Astrocyte of the hippocampus (primary cell): ENCODE data around the gene PACSIN3.
"Not testable (repeated sequence)": the region's sequence is repeated elsewhere in the genome, so short reads cannot be mapped to it uniquely, and the experiment has no call there.

Experiments
- DNase-seq: peaks from one replicate; pipeline ENCODE4 v3.0.0; 2011; ENCODE audit warnings: low read depth, low spot score

The PACSIN3 gene

GRCh38 chr11:47192111-47192510 lies 5.9 kb upstream of the PACSIN3 start:
- DNase-seq, result no peak

- DNase-seq, result not testable (repeated sequence)
Observed at GRCh38 chr11:47191137-47191536, 4.9 kb upstream of the PACSIN3 start.

DNA sequence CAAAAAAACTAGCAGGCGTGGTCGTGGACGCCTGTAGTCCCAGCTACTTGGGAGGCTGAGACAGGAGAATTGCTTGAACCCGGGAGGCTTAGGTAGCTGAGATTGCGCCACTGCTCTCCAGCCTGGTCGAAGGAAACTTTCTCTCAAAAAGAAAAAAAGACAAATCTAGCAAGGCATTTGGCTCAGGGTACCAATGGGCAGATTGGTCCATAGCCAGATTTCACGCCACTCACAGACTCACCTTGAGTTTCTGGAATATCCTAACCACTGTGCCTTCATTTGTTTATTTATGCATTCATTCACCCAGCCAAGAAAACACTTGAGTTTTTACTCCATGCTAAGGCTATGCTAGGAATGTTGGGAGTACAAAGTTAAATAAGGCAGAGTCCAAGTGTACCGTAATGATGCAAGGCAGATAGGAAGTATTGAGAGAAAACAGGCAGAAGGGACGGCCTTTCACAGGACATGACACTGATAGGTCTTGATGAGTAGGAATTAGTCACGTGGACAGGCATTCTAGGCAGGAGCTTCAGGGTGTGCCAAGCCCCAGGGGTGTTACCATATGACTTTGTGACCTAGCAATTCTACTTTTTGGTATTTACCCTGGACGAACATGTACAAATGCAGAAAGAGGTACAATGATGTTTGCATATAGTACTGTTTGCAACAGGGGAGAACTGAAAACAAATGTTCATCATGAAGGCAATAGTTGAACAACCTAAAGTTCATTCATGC lies 3.0 kb upstream of the PACSIN3 start:
- DNase-seq, result peak; percentile 92

DNA sequence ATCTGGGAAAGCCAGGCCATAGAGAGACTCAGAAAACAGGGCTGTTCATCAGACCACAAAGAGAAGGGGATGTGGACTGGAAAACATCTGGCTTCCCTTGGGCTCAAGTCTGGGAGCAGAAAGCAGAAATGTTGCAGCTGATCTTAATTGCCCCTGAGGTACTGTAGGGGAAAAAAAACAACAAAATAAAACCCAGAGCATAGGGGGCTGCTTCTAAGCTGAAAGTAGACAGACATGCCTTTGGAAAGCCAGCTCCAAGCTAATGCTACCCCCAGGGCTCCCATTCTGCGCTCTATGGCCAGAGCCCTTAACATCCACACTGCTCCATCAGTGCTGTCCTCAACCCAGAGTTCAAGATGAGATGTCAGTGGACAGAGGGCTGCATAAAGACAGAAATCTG lies 2.0 kb upstream of the PACSIN3 start:
- DNase-seq, result peak; percentile 45

DNA sequence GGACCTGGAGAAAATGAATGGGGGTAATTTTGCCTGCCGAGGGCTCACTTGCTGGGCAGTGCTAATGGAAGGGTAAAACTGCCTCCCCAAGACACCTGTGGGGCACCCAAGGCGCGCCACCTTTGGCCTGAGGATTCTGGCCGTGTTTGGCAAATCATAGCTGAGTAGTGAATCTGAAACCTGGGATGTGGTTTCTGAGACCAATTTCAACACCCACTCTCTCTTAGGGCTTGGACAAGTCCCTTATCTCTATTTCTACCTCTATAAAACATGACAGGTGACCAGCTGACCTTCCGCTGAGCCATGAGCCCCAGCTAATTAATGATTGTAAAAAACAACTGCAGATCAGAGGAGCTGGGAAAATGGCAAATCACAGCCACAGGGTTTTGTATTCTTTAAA lies 1.5 kb upstream of the PACSIN3 start:
- peak; percentile 24 for DNase-seq

DNA sequence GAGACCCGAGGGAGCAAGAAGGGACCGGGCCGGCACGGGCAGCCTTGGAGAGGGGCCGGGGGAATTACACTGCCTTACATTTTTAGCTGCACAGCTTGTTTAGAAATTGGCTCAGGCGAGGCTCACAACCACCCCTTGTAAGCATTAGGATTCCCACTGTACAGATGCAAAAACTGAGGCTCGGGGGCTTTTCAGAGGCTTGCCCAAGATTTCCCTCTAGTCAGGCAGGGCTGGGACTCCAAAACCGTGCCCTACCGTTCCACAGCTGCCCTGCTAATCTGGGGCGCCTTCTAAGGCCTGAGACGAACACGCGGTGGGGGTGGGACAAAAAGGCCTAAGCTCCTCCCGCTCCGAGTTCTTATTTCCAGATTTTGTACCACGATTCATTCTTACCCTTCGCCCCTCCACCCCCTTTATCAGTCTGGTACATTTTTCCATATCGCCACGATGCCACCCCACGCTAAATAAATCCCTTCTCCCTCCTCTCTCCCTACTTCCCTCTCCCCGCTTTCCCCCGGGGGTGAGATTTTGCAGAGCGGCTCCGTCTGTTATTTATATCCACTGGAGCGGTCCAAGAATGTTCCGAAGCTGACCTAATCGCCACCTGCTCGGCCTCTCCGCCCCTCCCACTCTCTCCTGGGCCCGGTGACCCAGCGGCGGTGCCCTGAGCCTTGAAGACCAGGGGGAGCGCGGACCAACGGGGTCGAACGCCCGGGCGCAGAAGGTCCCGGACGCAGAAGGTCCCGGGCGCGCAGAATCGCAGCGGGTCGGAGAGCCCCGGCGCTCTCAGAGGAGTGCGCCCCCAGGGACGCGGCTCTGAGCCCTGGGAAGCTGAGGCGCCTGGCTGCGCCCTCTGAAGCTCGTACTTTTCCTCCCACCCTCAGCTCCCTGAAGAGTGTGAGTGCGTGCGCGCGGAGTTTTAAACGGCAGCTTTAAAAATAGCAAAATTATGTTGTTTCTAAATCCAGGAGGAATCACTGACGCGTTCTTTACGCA lies 764 bp upstream of the PACSIN3 start:
- peak; percentile 70 for DNase-seq

DNA sequence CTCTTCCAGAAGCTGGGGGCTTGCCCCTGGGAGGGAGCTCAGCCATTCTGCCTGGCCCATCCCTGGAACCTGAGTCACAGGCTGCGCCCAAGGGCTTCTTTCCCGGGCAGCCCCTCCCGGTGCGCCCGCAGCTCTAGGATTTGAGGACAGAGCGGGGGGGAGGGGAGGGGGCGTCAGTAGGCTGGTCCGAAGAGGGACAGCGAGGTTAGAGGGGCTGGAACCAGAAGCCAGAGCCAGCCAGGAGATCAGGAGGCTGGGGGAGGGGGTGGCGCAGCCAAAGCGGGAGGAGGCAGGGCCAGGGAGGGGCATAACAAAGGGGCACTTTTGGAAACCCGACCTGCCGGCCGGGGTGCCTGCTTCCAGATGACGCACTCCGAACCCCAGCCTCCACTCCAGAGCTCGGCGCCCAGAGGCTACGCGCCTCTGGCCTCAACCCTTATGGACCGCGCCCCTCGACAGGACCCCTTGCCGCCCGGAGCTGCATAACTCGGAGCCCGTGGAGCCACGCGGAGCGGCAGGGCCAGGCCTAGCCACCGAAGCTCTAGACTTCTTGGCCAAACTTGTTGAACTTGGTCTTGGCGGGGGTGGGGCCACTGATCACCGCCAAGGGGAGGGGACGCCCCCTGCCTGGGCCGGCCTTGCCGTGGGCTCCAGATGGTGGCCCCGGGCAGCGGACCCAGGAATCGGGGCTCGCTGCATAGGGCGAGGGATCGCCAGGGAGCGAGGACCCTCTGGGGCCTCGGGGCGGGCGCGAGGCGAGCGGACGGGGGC lies 744 bp downstream of the PACSIN3 start:
- DNase-seq, result peak; percentile 90

GRCh38 chr11:47184711-47185304 lies 1.4 kb downstream of the PACSIN3 start:
- DNase-seq, result peak; percentile 51

DNA sequence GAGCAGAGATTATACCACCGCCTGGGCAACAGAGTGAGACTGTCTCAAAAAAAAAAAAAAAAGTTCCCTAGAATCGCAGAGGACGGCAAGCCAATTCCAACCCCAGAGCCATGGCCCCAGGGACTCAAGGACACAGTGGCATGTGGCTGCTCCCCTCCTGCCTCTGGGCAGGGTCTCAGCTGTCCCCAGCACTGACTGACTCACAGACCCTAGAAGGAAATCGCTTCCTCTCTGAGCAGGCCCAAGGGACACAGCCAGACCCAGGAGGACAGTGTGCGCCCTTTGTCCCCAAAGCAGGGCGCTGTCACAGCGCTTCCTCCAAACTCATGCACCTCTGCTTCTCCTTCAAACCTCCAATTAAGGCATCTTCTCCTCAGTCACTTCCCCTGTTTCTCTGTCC lies 2.3 kb downstream of the PACSIN3 start:
- no peak for DNase-seq

GRCh38 chr11:47183031-47183856 lies 3.0 kb downstream of the PACSIN3 start:
- DNase-seq, result no peak

DNA sequence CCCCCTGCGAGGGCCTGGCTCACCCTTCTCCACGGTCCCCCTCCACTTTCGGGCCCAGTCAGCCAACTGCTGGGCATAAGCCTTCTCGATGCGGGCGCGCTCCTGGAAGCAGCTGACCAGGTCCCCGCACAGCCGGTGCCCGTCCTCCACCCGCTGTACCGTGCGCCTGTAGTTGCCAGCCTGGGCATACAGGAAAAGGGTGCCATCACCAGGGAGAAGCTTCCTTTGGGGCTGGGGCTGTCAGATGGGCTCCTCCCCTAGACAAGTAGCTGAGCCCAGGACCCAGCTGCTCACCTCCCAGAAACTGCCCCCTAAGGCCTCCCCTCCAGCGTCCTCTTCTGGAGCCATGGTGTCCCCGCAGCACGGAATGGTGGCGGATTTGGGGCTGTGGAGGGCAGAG lies 3.9 kb downstream of the PACSIN3 start:
- no peak for DNase-seq

- no peak for DNase-seq
Observed at GRCh38 chr11:47181271-47181670, 5.0 kb downstream of the PACSIN3 start.

DNA sequence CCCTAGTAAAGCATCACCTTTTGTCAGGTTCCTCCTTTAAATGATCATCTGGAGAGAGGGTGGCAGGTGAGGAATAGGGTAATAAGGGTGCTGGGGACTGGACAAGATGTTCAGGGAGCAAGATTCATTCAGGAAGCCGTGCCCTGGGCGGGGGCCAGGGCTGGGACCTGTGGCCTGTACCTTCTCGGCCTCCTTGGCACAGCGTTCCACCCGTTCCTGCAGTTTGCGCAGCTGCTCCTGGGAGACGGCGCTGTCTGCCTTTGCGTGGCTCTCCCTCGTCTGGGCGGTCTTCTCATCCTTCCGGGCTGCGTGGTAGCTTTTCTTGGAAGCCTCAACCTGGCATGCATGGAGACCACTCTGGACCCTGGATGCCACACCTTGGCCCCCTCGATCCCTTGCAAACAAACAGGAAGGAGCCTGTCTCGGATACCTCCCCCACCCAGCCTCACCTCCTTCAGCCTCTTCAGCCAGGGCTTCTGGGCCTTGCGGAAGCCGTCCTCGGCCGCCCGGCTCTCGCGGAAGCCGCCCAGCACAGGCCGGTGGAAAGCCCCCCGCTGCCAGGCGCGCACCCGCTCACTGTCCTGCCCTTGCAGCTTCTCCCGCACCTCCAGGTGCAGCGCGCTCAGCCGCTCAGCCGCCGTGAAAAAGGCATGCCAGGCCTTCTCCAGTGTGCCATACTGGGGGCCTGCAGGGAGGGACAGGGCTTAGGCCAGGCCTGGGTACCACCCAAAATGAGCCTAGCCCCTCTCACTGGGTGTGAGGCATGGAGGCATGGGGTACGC lies 6.0 kb downstream of the PACSIN3 start:
- DNase-seq, result no peak

DNA sequence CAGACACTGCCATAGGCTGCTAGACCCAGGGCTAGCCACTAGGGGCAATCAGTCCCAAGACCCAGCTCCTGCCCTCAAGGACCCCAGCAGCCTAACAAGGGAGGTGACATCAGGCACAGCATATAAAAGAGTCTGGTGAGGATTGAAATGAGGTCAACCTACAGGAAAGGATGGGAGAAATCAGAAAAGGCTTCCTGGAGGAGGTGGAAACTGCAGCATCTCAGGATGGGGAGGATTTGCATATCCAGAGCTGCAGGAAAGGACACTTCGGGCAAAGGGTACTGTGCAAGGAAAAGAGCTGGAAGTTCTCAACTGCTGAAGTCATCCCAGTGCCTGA lies 6.6 kb downstream of the PACSIN3 start:
- no peak for DNase-seq

DNA sequence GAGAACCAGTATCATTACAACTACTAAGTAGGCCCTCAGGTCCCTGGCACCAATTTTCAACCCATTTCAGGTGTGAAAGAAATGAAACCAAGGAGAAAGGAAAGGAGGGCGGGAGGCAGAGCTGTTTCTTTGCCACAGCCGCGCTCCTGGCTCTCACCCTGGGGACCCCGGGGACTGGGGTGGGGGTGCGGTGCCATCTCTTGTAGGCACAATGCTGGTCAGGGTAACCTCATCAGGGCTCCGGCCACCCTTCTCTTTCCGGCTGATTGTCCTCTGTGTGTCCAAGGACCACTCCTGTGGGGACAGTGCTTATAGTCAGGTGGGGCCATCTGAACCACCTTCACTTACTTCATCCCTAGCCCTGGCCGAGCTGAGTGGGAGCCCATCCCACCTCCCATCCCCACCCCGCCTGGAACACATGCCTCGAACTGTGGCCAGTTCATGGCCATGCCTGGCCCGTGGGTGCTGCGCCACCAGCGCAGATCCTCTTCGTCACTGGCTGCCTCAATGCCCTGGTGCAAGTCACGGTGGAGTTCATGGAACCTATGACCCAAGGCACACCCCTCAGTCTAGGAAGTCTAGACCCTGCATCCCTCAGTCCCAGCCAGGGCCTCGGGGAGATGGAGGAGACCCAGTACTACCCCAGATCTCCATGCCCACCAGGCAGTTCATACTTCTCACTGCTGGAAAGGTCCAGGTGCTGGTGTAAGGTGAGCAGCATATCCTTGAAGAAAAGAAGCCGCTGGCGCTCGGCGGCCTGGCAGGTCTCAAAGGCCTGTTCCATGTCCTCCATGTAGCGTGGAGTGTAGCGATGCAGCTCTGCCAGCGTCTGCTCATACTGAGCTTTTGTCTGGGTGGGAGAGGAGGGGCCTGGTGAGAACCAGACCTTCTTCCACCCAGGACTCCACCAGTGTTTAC lies 7.2 kb downstream of the PACSIN3 start:
- DNase-seq, result no peak

- DNase-seq, result no peak
Observed at GRCh38 chr11:47178316-47178715, 7.9 kb downstream of the PACSIN3 start.

DNA sequence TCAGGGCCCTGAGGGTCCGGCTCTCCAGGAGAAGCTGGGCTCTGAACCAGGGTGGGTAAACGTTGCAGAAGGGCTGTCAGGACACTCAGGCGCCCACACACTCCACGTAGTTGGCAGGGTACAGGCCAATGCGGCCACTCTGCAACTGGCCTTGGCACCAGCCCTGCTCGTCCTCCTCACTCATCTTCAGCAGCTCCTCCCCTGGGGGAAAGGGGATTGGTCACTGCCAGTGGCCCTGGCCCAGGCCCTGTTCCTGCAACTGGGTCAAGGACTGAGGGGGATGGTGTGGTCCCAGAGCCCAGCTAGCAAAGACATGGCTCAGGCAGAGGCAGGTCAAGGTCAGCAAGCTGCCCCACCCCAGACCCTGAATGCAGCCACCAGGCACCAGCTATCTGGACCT lies 8.4 kb downstream of the PACSIN3 start:
- DNase-seq, result no peak

GRCh38 chr11:47177229-47177845 lies 8.9 kb downstream of the PACSIN3 start:
- DNase-seq, result peak; percentile 82
